Naive B cell (primary cell): ENCODE data around the gene VASH2. TPM values are rescaled to one million over a fixed set of nuclear protein-coding genes. Genes with fewer than 3 reads are reported as not detected.

Source experiments
- ATAC-seq, 2 donors: fragments of 150-1000 bp; cut with Tn5 transposase; 2 replicates each; pipeline ENCODE4 v1.10.0; 2021; ENCODE audit warnings: low read depth in 2 of 2, mild to moderate bottlenecking in 2 of 2, moderate library complexity in 2 of 2
- DNase-seq: peaks from one replicate; pipeline ENCODE4 v3.0.0; 2022
- H3K27ac Mint-ChIP-seq, 6 donors: one replicate each; pipeline ENCODE4 v1.8.0; 2020 to 2022; ENCODE audit warnings: mild to moderate bottlenecking in 6 of 6, mixed read lengths in 6 of 6, moderate library complexity in 5 of 6, inconsistent platforms in 2 of 6
- H3K27me3 Mint-ChIP-seq, 3 donors: one replicate each; pipeline ENCODE4 v1.8.0; 2021 to 2022; ENCODE audit warnings: mixed read lengths in 3 of 3, mild to moderate bottlenecking in 1 of 3
- H3K36me3 Mint-ChIP-seq, 2 donors: one replicate each; pipeline ENCODE4 v1.8.0; 2020 to 2022; ENCODE audit warnings: mixed read lengths in 2 of 2, inconsistent platforms in 1 of 2, mild to moderate bottlenecking in 1 of 2
- H3K4me1 Mint-ChIP-seq, 3 donors: one replicate each; pipeline ENCODE4 v1.8.0; 2020 to 2022; ENCODE audit warnings: mixed read lengths in 3 of 3, inconsistent platforms in 1 of 3, mild to moderate bottlenecking in 1 of 3, moderate library complexity in 1 of 3
- H3K4me3 Mint-ChIP-seq, 8 donors: one replicate each; pipeline ENCODE4 v1.8.0; 2020 to 2022; ENCODE audit warnings: mild to moderate bottlenecking in 8 of 8, mixed read lengths in 8 of 8, moderate library complexity in 8 of 8, inconsistent platforms in 2 of 8
- H3K9me3 Mint-ChIP-seq, 7 donors: one replicate each; pipeline ENCODE4 v1.8.0; 2020 to 2022; ENCODE audit warnings: mixed read lengths in 7 of 7, mild to moderate bottlenecking in 5 of 7, inconsistent platforms in 2 of 7, moderate library complexity in 1 of 7
- polyA plus RNA-seq, 6 donors: library from polyadenylated mRNA; unstranded; fragments of 300-500 nt; fragmentation: Illumina TruSeq; gene quantifications; one replicate each; pipeline ENCODE4 v1.2.3, GENCODE V29; 2021; ENCODE audit warnings: low read depth in 6 of 6

The VASH2 gene
- polyA plus RNA-seq, 6 donors from 2014 or later, result 0.06 to 0.51 (median 0.09) TPM; not detected in 2

DNA sequence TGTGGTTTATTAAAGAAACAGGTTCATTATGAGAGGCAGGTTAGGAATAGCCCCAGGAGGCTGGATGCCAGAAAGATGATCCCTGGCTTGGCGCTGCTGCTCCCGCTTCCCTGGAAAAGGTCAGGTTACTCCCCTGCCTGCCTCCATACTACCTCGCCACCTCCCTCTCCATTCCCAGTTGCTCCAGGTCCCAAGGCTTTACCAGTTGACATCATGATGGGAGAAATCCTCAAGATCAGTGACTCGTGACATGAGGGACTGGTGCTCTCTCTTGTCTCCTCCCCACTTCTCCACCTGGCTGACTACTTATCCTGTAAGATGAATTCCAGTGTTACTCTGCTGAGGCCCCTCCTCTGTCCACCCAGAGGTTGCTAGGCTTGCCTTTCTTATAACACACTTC is 19.7 kb downstream of the VASH2 start:
- H3K36me3 Mint-ChIP-seq, result no peaks in the 10 kb centered on the region
- no peaks in the 10 kb centered on the region for H3K9me3 Mint-ChIP-seq
- DNase-seq (no peak), ATAC-seq (no peak)
- peak overlapping the region in 1 of 6 donors; percentile 40 for H3K27ac Mint-ChIP-seq
- no peaks in the 10 kb centered on the region for H3K4me1 Mint-ChIP-seq
- peaks cover 5 to 13% (median 13%) of the 10 kb centered on the region in 3 donors for H3K27me3 Mint-ChIP-seq
- no peak overlapping the region for H3K4me3 Mint-ChIP-seq

DNA sequence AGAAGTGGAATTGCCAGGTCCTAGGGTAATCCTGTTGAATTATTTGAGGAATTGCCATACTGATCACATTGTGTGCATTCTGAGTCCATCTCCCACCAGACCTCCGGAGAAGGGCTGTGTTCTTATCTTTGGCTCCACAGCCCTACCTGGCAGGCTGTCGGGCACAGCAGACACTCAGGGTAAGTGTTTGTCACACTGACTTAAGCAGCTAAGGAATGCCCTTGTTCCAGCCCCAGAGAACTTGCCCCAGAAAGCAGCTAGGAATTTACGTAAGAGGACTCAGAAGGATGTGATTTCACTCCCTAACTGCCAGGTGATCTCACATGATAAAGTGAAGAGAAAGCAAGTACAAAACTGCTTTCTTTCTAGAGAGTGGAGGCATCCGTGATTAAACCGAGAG is 21.0 kb downstream of the VASH2 start:
- Mint-ChIP-seq H3K9me3 (no peaks in the 10 kb centered on the region), H3K4me3 (no peak overlapping the region), H3K4me1 (no peaks in the 10 kb centered on the region), H3K36me3 (no peaks in the 10 kb centered on the region), H3K27ac (no peak overlapping the region), H3K27me3 (peaks cover 5 to 14% (median 5%) of the 10 kb centered on the region in 3 donors)
- no peak for ATAC-seq
- DNase-seq, result no peak

DNA sequence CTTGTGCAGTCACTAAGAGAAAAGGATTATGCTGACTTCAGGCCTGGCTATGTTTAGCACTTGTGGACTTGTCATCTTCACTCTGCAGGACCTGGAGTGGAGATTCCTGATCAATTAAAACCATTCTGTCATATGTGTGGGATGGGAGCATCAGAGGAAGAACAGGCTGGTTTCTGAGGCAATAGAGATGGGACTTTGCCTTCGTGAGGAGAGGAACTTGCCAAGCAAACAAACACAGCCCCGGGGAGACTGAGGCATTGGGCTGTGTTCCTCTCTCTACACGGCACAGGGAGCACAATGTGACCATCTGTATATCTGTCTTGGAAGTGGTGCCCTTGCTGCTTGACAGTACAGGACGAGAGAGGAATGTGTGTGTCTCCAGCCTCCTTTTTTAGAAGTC is 23.1 kb downstream of the VASH2 start:
- Mint-ChIP-seq H3K4me3 (no peak overlapping the region), H3K36me3 (no peaks in the 10 kb centered on the region), H3K27me3 (peaks cover 0 to 10% (median 0%) of the 10 kb centered on the region in 3 donors), H3K9me3 (no peaks in the 10 kb centered on the region), H3K4me1 (no peaks in the 10 kb centered on the region), H3K27ac (no peak overlapping the region)
- ATAC-seq (no peak), DNase-seq (no peak)

DNA sequence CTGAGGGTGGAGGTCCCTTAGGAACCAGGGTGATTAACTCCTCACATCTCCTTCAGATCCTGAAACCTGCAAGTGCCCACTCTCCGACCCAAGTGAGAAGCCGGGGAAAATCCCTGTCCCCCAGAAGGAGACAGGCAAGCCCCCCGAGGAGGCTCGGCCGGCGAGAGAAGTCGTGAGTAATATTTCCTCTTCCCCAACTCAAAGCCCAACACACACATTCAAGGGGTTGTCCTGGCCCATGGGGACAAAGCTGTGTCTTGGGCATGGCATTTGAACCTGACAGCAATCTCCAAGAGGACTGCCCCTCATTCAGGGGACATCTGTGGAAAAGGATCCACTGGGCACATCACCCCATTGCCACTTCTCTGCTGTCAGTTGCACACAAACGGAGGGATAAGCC is 23.6 kb downstream of the VASH2 start:
- Mint-ChIP-seq H3K4me3 (no peak overlapping the region), H3K36me3 (no peaks in the 10 kb centered on the region), H3K9me3 (no peaks in the 10 kb centered on the region)

DNA sequence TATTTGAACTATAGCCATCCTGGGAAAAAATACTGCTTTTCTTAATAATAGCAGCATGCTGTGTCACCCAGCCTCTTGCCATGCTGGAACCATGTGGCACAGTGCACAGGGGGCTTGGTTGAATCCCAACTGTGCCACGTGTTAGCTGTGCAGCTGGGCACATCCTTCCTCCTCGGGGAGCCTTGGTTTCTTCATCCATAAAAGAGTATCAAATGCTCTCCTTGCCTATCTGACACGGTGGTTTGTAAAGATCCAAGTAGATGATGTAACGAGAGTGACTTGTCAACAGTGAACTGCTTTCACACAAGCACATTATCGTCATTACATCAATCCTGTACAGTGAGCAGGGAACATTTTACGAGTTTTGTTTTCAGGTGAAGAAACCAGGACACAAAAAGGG is 24.4 kb downstream of the VASH2 start:
- Mint-ChIP-seq H3K9me3 (no peaks in the 10 kb centered on the region), H3K4me3 (no peak overlapping the region), H3K27ac (no peak overlapping the region), H3K27me3 (peaks cover 0 to 10% (median 0%) of the 10 kb centered on the region in 3 donors), H3K4me1 (no peaks in the 10 kb centered on the region), H3K36me3 (no peaks in the 10 kb centered on the region)
- DNase-seq (no peak), ATAC-seq (no peak)

More for the DNA sequence above, 23.6 kb downstream of the VASH2 start:
- no peaks in the 10 kb centered on the region for H3K4me1 Mint-ChIP-seq
- ATAC-seq (no peak), DNase-seq (no peak)
- peaks cover 0 to 10% (median 0%) of the 10 kb centered on the region in 3 donors for H3K27me3 Mint-ChIP-seq
- no peak overlapping the region for H3K27ac Mint-ChIP-seq

DNA sequence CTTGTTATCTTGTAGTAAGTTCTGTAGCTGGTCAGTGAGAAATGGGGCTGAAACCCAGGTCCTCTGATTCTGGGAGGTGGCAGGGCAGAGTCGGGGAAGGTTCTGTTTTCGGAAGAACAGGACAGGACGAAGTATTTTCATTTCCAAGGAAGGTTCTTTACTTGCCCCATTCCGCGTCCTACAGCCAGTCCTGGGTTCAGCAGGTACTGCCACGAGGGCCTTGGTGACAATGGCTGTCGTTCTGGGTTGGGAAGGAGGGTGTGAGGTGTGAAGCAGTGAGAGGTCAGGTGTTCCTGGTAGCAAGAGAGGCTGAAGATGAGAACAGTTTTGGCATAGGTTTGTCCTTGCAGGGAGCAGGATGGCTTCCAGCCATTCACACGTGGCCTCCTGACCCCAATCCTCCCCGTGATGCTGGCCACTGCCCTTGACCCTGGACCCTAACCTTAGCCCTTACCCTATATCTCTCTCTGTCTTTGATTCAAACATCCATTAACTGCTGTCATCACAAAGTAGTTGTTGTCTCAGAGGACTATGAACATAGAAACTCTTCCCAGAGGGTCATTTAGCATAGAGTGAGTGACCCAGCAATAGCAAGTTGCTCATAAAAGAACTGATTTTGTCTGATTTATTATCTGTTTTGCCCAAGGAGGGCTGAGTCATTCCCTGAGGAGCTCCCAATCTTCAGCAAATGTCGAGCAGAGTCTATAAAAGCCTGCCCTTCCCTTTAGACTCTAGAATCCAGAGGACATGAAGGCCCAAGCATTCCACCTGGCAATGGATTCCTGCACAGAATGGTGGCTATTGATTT is 25.0 kb downstream of the VASH2 start:
- no peak for ATAC-seq
- Mint-ChIP-seq H3K9me3 (no peaks in the 10 kb centered on the region), H3K4me3 (no peak overlapping the region), H3K27ac (no peak overlapping the region), H3K36me3 (no peaks in the 10 kb centered on the region), H3K4me1 (no peaks in the 10 kb centered on the region), H3K27me3 (peaks cover 0 to 10% (median 0%) of the 10 kb centered on the region in 3 donors)
- no peak for DNase-seq

DNA sequence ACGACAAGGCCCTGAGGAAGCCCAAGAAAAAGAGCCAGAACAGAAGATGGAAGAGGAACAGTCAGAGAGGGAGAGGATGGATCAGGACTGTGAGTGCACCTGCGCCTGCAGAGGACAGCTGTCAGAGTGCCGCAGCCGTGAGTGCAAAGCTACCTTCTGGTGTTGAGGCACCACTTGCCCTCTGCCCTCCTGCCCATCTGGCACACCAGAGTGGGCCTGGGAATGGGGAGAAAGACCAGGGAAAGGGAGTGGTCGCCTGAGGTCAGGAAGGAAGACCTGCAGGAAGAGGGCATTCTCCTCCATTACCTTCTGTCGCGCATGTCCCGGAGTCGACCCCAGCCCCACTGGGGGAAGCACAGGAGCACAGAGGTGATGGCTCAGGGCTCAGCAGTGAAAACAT is 26.2 kb downstream of the VASH2 start:
- ATAC-seq, result no peak
- no peaks in the 10 kb centered on the region for H3K4me1 Mint-ChIP-seq
- peaks cover 0 to 10% (median 0%) of the 10 kb centered on the region in 3 donors for H3K27me3 Mint-ChIP-seq

DNA sequence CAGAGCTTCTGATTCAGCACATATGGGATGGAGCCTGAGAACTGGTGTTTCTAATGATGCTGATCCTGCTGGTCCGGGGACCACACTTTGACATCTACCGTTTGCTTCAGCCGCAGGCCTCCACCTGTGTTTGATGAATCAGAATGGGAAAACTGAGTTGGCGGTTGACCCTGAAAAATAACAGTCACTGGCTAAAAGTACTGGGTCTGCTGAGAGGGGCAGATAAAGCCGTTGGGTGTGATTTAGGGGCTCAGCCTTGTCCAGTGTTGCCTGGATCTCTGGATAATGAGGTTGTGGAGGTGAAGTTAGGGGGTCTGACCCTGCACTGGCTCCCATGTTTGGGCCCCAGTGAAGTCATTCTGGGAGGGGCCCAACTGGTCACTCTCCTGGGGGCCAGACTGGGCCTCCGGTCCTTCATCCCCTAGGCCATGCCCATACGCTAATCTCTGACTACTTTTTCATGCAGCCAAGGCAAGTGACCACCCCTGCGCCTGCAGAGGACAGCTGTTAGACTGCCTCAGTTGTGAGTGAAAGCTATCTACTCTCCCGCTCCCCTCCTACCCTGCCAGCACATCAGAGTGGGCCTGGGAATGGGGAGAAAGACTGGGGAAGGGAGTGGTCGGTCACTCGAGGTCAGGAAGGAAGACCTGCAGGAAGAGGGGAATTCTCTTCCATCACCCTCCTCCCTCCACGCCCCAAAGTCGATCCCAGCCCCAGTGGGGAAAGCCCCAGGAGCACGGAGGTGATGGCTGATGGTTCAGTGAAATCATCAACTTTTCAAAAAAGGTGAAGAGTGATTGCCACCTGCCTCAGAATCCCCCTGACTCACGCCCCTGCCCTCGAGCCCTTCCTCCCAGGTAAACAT is 27.7 kb downstream of the VASH2 start:
- ATAC-seq (no peak), DNase-seq (no peak)
- H3K9me3 Mint-ChIP-seq, result no peaks in the 10 kb centered on the region
- H3K27ac Mint-ChIP-seq, result no peak overlapping the region
- no peaks in the 10 kb centered on the region for H3K4me1 Mint-ChIP-seq
- H3K36me3 Mint-ChIP-seq, result no peaks in the 10 kb centered on the region
- peaks cover 0 to 10% (median 0%) of the 10 kb centered on the region in 3 donors for H3K27me3 Mint-ChIP-seq
- no peak overlapping the region for H3K4me3 Mint-ChIP-seq

More for the DNA sequence above, 26.2 kb downstream of the VASH2 start:
- Mint-ChIP-seq H3K27ac (no peak overlapping the region), H3K36me3 (no peaks in the 10 kb centered on the region), H3K9me3 (no peaks in the 10 kb centered on the region), H3K4me3 (peak overlapping the region in 1 of 8 donors; percentile 78)
- no peak for DNase-seq

DNA sequence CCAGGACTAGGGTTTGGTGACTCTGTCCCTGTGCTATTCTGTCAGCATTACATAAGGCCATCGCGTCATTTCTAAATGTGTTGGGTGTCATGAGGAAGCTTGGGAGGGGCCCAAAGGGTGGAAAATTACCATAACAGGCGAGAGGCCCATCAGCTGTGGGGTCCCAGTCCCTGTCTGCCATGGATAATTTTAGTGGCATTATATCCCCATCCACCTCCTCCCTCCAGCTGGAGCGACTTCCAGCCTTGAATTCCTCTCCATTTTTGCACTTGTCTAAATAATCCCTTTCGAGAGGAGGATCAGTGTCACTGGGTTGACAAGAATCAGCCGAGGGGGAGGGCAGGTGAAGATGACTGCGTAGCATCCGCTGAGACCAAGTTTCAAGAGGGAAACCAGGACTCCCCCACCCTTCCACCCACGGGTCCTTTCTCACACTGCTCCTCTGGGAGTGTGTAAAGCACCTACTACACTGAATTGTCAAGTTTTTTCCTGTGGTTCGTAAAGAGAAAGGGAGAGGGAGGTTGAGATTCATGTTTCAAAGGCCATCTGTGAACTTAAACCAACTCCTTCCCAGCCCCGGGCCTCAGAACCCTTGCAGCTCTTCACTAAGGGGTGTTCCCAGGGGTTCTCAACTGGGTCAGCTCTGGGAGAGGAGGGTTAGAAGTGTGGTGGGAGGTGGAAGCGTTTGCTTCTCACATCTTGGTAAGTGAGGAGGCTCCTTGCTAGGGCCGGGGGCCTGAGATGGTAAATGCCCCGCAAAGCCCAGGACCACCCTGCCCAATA is 29.2 kb downstream of the VASH2 start:
- ATAC-seq (no peak), DNase-seq (no peak)
- no peak overlapping the region for H3K4me3 Mint-ChIP-seq
- no peaks in the 10 kb centered on the region for H3K36me3 Mint-ChIP-seq
- H3K27me3 Mint-ChIP-seq, result peaks cover 0 to 10% (median 0%) of the 10 kb centered on the region in 3 donors
- no peaks in the 10 kb centered on the region for H3K9me3 Mint-ChIP-seq
- H3K4me1 Mint-ChIP-seq, result no peaks in the 10 kb centered on the region
- peak overlapping the region in 1 of 6 donors; percentile 52 for H3K27ac Mint-ChIP-seq

DNA sequence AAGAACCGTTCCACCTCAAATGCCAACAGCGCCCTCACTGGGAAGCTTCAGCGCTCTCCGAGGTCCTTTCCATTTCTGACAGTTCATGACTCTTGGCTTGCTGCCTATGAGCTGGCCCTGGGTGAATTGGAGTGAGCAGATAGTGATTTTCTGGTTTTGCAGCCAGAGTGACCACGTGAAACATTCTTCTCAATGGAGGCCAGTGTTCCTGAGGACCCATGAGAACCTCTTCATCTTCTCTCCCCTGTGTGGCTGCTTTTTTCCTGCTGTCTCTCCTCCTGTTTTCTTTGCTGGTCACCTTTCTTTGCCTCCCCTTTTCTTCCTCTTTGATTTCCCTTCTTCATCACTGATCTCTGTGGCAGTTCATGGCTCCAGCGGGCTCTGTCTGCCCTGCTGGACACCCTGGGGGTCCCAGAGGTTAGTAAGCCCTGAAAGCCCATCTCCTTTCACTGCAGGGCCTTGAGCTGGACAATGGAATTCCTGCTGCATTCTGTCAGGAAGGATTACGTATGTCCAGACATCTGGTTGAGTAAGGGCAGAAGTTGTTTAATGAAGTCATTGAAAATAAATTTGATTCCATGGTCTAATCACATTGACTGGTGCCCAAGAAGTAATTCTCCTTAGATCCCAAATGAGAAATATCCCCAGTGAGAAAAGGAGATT is 29.9 kb downstream of the VASH2 start:
- no peak for ATAC-seq
- DNase-seq, result no peak
- no peaks in the 10 kb centered on the region for H3K4me1 Mint-ChIP-seq
- H3K36me3 Mint-ChIP-seq, result no peaks in the 10 kb centered on the region
- no peak overlapping the region for H3K4me3 Mint-ChIP-seq
- H3K9me3 Mint-ChIP-seq, result no peaks in the 10 kb centered on the region
- H3K27me3 Mint-ChIP-seq, result peaks cover 0 to 10% (median 0%) of the 10 kb centered on the region in 3 donors
- H3K27ac Mint-ChIP-seq, result no peak overlapping the region

DNA sequence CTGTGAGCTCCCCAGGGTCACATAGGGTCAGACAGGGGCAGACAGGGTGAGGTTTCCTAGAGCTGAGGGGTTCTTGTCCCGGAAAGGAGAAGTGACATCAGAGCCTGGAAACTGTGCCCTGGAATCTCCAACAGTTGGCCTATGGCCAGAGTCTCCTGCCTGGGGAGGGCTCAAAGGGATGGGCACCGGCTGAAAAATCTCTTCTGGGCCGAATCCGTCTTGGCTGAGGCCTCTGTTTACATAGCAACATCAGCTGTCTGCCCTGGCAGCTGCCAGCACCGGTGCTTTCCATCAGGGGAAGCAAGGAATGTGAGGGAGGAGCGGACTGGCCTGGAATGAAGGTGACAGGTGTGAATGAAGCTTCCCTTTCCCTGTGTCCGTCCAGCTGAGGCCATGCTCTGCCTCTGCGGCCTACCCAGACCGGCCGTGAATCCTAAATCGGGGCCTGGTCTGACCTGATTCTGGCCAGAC is 30.7 kb downstream of the VASH2 start:
- Mint-ChIP-seq H3K36me3 (no peaks in the 10 kb centered on the region), H3K27ac (no peak overlapping the region), H3K27me3 (peaks cover 0 to 6% (median 0%) of the 10 kb centered on the region in 3 donors), H3K9me3 (no peaks in the 10 kb centered on the region), H3K4me1 (no peaks in the 10 kb centered on the region), H3K4me3 (peak overlapping the region in 1 of 8 donors; percentile 15)
- no peak for ATAC-seq
- no peak for DNase-seq

DNA sequence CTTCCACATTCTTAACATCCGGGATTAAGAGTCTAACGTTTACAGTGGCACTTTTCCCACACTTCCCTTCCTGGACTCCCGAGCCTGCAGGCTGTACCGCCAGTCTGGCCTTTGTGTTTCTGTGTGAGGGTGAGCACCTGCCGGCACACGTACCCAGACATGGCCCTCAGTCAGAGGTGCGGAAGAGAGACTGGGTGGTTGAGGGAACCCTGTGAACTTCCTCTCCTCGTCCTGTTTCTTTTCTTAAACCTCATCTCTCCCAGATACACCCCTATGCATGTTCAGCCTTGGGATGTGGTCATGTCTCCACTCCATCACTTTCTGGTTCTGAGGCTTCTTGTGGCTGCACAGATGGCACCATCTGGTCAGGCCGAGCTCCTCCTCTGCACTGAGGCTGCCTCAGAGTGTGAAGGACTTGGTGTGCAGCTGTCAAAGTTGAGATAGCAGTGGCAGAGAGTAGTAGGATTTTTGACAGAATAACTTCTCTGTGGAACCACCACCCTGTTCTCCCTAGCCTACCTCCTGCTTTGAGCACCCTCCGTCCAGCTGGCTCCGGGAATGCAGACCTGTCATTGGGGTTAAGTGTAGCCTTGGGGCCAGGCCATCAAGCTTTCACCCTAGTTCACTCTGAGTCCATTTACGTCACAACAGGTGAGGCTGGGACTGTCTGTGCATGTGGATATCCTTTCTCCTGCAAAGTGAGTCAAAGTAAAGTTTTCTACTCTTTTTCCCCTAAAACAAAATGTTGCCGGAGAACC is 31.4 kb downstream of the VASH2 start:
- H3K4me3 Mint-ChIP-seq, result no peak overlapping the region
- no peaks in the 10 kb centered on the region for H3K36me3 Mint-ChIP-seq
- DNase-seq, result no peak
- no peaks in the 10 kb centered on the region for H3K4me1 Mint-ChIP-seq
- no peak for ATAC-seq
- H3K27me3 Mint-ChIP-seq, result no peaks in the 10 kb centered on the region
- peak overlapping the region in 2 of 6 donors; percentile 32 to 88 for H3K27ac Mint-ChIP-seq
- no peaks in the 10 kb centered on the region for H3K9me3 Mint-ChIP-seq
